Measurements from ENCODE around the gene NXPH1.
"Not testable (repeated sequence)": the region's sequence is repeated elsewhere in the genome, so short reads cannot be mapped to it uniquely, and the experiment has no call there.

Gene NXPH1

DNA sequence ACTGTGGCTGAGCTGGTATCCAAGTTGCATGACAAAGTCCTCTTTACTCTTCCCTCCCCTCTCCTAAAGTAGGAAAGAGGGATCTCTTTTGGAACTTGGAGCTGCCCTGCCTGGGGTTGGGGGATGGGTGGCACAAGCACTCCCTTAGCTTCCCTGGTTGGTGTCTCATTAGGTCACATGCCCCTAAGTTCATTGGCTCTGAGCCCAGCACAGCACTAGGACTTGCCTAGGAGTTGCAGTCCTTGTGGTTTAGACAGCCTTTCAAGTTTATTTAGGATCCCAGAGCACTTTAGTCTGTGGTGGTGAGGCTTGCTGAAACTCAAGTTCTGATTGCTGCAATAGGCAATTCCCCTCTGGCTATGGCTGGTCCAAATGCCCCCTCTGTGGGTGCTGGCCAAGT, 281.4 kb downstream of the NXPH1 start:
- Histone ChIP-seq H3K4me1 (ENCODE audit: control insufficient read depth, insufficient read depth, low read length) (no peaks in the 10 kb centered on the region), H3K9me3 (ENCODE audit: control insufficient read depth, insufficient read depth, low read length) (no peaks in the 10 kb centered on the region), H3K36me3 (ENCODE audit: control insufficient read depth, insufficient read depth, low read length) (no peaks in the 10 kb centered on the region), H3K9ac (ENCODE audit: low read depth, low read length) (no peak overlapping the region), H3K27ac (ENCODE audit: low read depth, low read length) (no peak overlapping the region), H3K27me3 (ENCODE audit: control insufficient read depth, insufficient read depth, low read length) (no peaks in the 10 kb centered on the region), H3K4me3 (ENCODE audit: low read depth, low read length) (no peak overlapping the region)

DNA sequence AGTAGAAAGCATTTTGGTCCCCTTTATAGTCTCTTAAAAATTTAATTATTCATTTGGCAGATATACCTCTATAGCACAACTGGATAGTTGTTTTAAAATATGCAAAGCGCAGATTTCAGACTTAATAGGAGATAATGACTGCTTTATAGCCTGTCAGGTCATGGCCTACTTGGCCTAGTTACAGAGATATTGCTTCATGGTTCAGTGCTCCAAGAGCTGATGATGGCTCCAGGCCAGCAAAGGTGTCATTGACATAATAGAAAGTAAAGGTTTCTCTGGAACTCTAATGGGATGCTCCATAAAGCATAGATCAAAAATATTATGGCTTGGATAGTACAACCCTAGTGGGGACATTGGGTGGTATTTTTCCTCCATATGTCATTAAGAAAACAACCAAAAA, 285.7 kb downstream of the NXPH1 start:
- Histone ChIP-seq H3K36me3 (ENCODE audit: control insufficient read depth, insufficient read depth, low read length) (no peaks in the 10 kb centered on the region), H3K4me3 (ENCODE audit: low read depth, low read length) (no peak overlapping the region), H3K9ac (ENCODE audit: low read depth, low read length) (no peak overlapping the region), H3K27ac (ENCODE audit: low read depth, low read length) (no peak overlapping the region), H3K27me3 (ENCODE audit: control insufficient read depth, insufficient read depth, low read length) (no peaks in the 10 kb centered on the region), H3K9me3 (ENCODE audit: control insufficient read depth, insufficient read depth, low read length) (no peaks in the 10 kb centered on the region), H3K4me1 (ENCODE audit: control insufficient read depth, insufficient read depth, low read length) (no peaks in the 10 kb centered on the region)

DNA sequence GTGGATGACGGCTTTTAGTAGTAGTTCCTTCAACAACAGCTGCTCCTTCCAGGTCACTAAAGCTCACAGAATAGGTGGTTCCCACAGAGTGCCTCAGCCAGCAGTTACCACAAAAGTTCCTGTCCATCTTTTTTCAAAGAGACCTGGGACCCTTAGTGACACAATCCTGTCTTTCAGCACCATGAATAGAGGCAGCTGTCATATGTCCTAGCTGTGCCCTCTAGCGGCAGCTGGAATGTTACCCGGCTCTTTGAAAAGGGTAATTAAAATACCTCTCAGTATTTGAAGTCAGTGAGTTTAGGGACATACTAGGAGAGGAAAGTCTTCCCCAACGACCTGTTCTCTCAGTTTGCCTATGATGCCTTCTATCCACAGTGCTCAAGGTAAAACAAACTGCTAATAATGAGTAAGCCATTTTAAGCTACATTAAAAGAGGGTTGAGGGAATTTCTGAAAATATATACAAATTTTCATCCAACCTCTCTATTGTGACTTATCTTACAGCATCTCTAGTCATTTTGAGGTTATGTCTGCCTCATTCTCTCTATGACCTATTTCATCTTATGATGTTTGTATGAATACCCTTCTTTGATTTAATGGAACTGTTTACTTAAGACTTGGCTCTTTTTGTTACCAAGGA, 290.8 kb downstream of the NXPH1 start:
- Histone ChIP-seq H3K4me3 (ENCODE audit: low read depth, low read length) (no peak overlapping the region), H3K4me1 (ENCODE audit: control insufficient read depth, insufficient read depth, low read length) (no peaks in the 10 kb centered on the region), H3K36me3 (ENCODE audit: control insufficient read depth, insufficient read depth, low read length) (no peaks in the 10 kb centered on the region), H3K27ac (ENCODE audit: low read depth, low read length) (no peak overlapping the region), H3K9ac (ENCODE audit: low read depth, low read length) (no peak overlapping the region), H3K27me3 (ENCODE audit: control insufficient read depth, insufficient read depth, low read length) (no peaks in the 10 kb centered on the region), H3K9me3 (ENCODE audit: control insufficient read depth, insufficient read depth, low read length) (no peaks in the 10 kb centered on the region)

DNA sequence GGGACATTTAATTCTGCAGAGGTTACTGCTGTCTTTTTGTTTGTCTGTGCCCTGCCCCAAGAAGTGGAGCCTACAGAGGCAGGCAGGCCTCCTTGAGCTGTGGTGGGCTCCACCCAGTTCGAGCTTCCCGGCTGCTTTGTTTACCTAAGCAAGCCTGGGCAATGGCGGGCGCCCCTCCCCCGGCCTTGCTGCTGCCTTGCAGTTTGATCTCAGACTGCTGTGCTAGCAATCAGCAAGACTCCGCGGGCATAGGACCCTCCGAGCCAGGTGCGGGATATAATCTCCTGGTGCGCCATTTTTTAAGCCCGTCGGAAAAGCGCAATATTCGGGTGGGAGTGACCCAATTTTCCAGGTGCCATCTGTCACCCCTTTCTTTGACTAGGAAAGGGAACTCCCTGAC, 298.3 kb downstream of the NXPH1 start:
- H3K4me3 ChIP-seq (ENCODE audit: low read depth, low read length); H3K9me3 ChIP-seq (ENCODE audit: control insufficient read depth, insufficient read depth, low read length); H3K36me3 ChIP-seq (ENCODE audit: control insufficient read depth, insufficient read depth, low read length); H3K4me1 ChIP-seq (ENCODE audit: control insufficient read depth, insufficient read depth, low read length); H3K27ac ChIP-seq (ENCODE audit: low read depth, low read length); H3K27me3 ChIP-seq (ENCODE audit: control insufficient read depth, insufficient read depth, low read length); H3K9ac ChIP-seq (ENCODE audit: low read depth, low read length): not testable (repeated sequence)

DNA sequence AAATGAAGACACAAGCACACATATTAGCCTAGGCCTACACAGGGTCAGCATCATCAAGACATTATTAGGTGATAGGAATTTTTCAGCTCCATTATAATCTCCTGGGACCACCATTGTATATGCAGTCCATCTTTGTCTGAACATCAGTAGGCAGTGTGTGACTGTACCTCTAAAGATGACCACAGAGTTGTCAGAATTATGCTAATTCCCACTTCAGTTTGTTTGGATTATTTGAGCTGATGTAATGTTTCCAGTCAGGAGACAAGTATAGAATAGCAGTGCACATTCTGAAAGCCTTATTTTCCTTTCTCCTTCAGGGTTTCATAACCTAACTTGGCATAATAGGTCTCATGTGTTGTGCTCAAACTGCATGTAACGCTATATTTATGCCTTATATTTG, 306.4 kb downstream of the NXPH1 start:
- no peaks in the 10 kb centered on the region for H3K4me1 ChIP-seq (ENCODE audit: control insufficient read depth, insufficient read depth, low read length)
- H3K4me3 ChIP-seq (ENCODE audit: low read depth, low read length) = no peak overlapping the region
- no peak overlapping the region for H3K27ac ChIP-seq (ENCODE audit: low read depth, low read length)
- H3K27me3 ChIP-seq (ENCODE audit: control insufficient read depth, insufficient read depth, low read length) = no peaks in the 10 kb centered on the region
- H3K36me3 ChIP-seq (ENCODE audit: control insufficient read depth, insufficient read depth, low read length) = no peaks in the 10 kb centered on the region
- H3K9ac ChIP-seq (ENCODE audit: low read depth, low read length) = no peak overlapping the region
- no peaks in the 10 kb centered on the region for H3K9me3 ChIP-seq (ENCODE audit: control insufficient read depth, insufficient read depth, low read length)

DNA sequence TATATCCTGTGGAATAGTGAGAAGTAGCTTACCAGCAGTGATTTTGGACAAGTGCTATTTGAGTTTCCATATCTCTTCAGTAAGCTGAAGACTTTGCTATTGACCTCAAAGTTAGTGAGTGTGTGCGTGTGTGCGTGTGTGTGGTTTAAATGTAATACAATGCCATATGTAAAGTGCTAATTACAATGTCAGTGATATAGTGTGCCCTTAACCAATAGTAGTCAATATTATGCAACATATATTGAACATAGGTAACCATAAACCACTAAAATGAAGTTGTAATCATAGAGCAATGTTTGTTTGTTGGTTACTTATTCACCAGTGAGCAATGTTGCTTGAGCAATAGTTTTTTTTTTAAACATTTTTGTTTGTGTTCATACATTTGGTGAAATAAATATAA, 309.4 kb downstream of the NXPH1 start:
- no peaks in the 10 kb centered on the region for H3K27me3 ChIP-seq (ENCODE audit: control insufficient read depth, insufficient read depth, low read length)
- H3K9me3 ChIP-seq (ENCODE audit: control insufficient read depth, insufficient read depth, low read length) = no peaks in the 10 kb centered on the region
- H3K4me3 ChIP-seq (ENCODE audit: low read depth, low read length) = no peak overlapping the region
- H3K9ac ChIP-seq (ENCODE audit: low read depth, low read length) = no peak overlapping the region
- H3K36me3 ChIP-seq (ENCODE audit: control insufficient read depth, insufficient read depth, low read length) = no peaks in the 10 kb centered on the region
- H3K27ac ChIP-seq (ENCODE audit: low read depth, low read length) = no peak overlapping the region
- H3K4me1 ChIP-seq (ENCODE audit: control insufficient read depth, insufficient read depth, low read length) = no peaks in the 10 kb centered on the region

DNA sequence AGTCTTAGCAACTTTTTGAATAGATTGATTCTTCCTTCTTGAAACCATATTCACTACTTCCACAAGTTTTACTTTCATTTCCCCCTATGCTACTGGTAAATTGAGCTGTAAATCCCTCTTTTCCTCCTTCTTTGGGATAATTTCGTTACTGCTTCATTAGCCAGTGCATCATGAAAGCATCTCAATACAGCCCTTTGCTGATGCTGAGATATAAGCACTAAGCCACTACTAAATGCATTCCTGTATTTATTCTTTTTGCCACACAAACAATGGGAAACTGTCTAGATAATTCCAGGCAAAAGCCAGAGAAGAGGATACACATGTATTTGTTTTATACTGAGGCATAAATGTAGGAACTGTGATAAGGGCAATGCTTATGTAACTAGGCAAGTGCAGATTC, 313.9 kb downstream of the NXPH1 start:
- H3K4me3 ChIP-seq (ENCODE audit: low read depth, low read length) = no peak overlapping the region
- no peaks in the 10 kb centered on the region for H3K9me3 ChIP-seq (ENCODE audit: control insufficient read depth, insufficient read depth, low read length)
- H3K27ac ChIP-seq (ENCODE audit: low read depth, low read length) = no peak overlapping the region
- H3K27me3 ChIP-seq (ENCODE audit: control insufficient read depth, insufficient read depth, low read length) = no peaks in the 10 kb centered on the region
- H3K4me1 ChIP-seq (ENCODE audit: control insufficient read depth, insufficient read depth, low read length) = peaks cover 4% of the 10 kb centered on the region; the same call in 1 of the 2 replicates
- H3K9ac ChIP-seq (ENCODE audit: low read depth, low read length) = no peak overlapping the region
- no peaks in the 10 kb centered on the region for H3K36me3 ChIP-seq (ENCODE audit: control insufficient read depth, insufficient read depth, low read length)

DNA sequence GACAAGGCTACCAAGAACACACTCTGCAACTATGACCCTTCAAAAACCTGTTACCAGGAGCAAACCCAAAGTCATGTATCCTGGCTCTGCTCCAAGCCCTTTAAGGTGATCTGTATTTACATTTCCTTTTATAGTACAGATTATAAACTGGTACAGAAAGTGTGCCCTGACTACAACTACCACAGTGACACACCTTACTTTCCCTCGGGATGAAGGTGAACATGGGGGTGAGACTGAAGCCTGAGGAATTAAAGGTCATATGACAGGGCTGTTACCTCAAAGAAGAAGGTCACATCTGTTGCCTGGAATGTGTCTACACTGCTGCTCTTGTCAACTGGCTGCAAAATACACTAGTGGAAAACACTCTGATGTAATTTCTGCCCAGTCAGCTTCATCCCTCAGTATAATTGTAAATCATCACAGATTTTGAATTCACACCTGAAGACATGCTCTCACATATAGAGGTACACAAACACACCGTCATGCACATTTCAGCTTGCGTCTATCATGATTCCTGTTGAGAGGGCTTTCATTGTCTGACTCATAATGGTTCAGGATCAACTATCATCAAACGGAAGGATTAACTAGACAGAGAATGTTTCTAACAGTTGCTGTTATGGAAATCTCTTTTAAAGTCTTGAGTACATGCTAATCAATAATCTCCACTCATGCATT, 318.3 kb downstream of the NXPH1 start:
- H3K27me3 ChIP-seq (ENCODE audit: control insufficient read depth, insufficient read depth, low read length) = no peaks in the 10 kb centered on the region
- H3K9ac ChIP-seq (ENCODE audit: low read depth, low read length) = no peak overlapping the region
- H3K27ac ChIP-seq (ENCODE audit: low read depth, low read length) = no peak overlapping the region
- no peaks in the 10 kb centered on the region for H3K9me3 ChIP-seq (ENCODE audit: control insufficient read depth, insufficient read depth, low read length)
- H3K36me3 ChIP-seq (ENCODE audit: control insufficient read depth, insufficient read depth, low read length) = no peaks in the 10 kb centered on the region
- H3K4me3 ChIP-seq (ENCODE audit: low read depth, low read length) = no peak overlapping the region
- peaks cover 4% of the 10 kb centered on the region; the same call in 1 of the 2 replicates for H3K4me1 ChIP-seq (ENCODE audit: control insufficient read depth, insufficient read depth, low read length)

DNA sequence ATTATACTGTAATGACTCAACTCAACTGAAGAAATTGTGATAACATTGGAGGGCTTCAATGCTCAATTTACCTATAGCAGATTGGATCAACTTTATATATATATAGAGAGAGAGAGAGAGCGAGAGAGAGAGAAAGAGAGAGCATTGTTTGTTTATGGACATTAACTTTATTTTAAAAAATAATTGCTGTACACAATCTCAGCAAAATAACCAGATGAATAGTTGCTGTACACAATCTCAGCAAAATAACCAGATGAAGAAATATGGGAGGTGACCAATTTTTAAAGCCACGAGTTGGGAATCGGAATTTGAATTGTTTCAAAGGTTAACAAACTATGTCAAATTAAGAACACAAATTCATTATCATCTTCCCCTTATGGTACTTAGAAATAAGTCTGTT, 319.9 kb downstream of the NXPH1 start:
- Histone ChIP-seq H3K9ac (ENCODE audit: low read depth, low read length) (no peak overlapping the region), H3K36me3 (ENCODE audit: control insufficient read depth, insufficient read depth, low read length) (no peaks in the 10 kb centered on the region), H3K9me3 (ENCODE audit: control insufficient read depth, insufficient read depth, low read length) (no peaks in the 10 kb centered on the region), H3K4me1 (ENCODE audit: control insufficient read depth, insufficient read depth, low read length) (peaks cover 2% of the 10 kb centered on the region; the same call in 1 of the 2 replicates), H3K4me3 (ENCODE audit: low read depth, low read length) (no peak overlapping the region), H3K27me3 (ENCODE audit: control insufficient read depth, insufficient read depth, low read length) (no peaks in the 10 kb centered on the region), H3K27ac (ENCODE audit: low read depth, low read length) (no peak overlapping the region)

DNA sequence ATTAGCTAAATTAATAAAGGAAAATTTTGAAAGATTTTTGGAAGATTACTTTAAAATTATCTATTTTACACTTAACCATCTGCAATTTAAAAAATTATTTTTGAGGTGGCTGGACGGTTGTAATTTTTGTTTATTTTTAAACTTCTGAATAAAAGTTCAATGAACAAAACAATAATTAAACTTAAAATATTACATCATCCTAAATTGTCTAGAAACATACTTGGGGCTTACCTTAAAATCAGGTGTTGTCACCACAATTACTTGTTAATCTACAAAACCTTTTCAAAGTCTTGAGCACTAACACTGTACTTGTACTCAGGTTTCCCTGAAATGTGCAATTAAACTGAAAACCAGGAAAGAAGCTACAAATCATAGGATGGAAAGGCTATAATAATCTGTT, 328.3 kb downstream of the NXPH1 start:
- H3K9me3 ChIP-seq (ENCODE audit: control insufficient read depth, insufficient read depth, low read length) = no peaks in the 10 kb centered on the region
- H3K36me3 ChIP-seq (ENCODE audit: control insufficient read depth, insufficient read depth, low read length) = no peaks in the 10 kb centered on the region
- H3K27ac ChIP-seq (ENCODE audit: low read depth, low read length) = no peak overlapping the region
- no peak overlapping the region for H3K9ac ChIP-seq (ENCODE audit: low read depth, low read length)
- no peak overlapping the region for H3K4me3 ChIP-seq (ENCODE audit: low read depth, low read length)
- H3K4me1 ChIP-seq (ENCODE audit: control insufficient read depth, insufficient read depth, low read length) = no peaks in the 10 kb centered on the region
- H3K27me3 ChIP-seq (ENCODE audit: control insufficient read depth, insufficient read depth, low read length) = no peaks in the 10 kb centered on the region

DNA sequence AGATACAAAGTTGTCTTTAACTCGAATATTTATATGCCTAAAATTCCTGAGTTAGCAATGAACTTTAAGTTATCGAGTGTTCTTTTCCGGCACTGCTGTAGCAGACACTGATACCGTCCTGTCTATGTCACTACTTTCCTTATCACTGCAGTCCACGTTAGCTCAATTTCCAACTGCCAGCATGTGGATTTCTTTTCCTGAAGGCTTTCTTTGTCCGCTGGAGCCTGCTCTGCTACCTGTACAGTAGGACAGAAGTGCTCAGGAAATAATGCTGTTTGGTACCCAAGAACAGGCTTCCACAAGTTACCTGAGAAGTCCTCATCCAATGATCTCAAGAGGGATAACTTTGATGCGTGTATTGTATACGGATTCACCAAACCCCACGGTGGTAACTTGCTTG, 329.4 kb downstream of the NXPH1 start:
- Histone ChIP-seq H3K4me1 (ENCODE audit: control insufficient read depth, insufficient read depth, low read length) (no peaks in the 10 kb centered on the region), H3K9ac (ENCODE audit: low read depth, low read length) (no peak overlapping the region), H3K4me3 (ENCODE audit: low read depth, low read length) (no peak overlapping the region), H3K27me3 (ENCODE audit: control insufficient read depth, insufficient read depth, low read length) (no peaks in the 10 kb centered on the region), H3K36me3 (ENCODE audit: control insufficient read depth, insufficient read depth, low read length) (no peaks in the 10 kb centered on the region), H3K27ac (ENCODE audit: low read depth, low read length) (no peak overlapping the region), H3K9me3 (ENCODE audit: control insufficient read depth, insufficient read depth, low read length) (no peaks in the 10 kb centered on the region)
